Thyroid gland (tissue), 4 donors: ENCODE results near the gene FAM240A. TPM values are rescaled to one million over a fixed set of nuclear protein-coding genes. Genes with fewer than 3 reads are reported as not detected.

Experiments
- DNase-seq, 2 donors: peaks; one replicate each; pipeline ENCODE4 v3.0.0-alpha.2; 2019
- H3K27ac ChIP-seq, 3 donors: fragments of 200-600 bp; sonication (generic); 1 replicate in 2 of 3; 2 replicates in 1 of 3; pipeline ENCODE4 v1.5.1; 2016 to 2019; ENCODE audit warnings: mild to moderate bottlenecking in 1 of 3, moderate library complexity in 1 of 3
- H3K27me3 ChIP-seq: fragments of 200-600 bp; sonication (generic); one replicate; pipeline ENCODE4 v1.5.1; 2019
- H3K36me3 ChIP-seq, 2 donors: fragments of 200-600 bp; sonication (generic); one replicate each; pipeline ENCODE4 v1.5.1; 2016 to 2019
- H3K4me1 ChIP-seq, 2 donors: fragments of 200-600 bp; sonication (generic); one replicate each; pipeline ENCODE4 v1.5.1; 2017 to 2019
- H3K4me3 ChIP-seq, 3 donors: fragments of 200-600 bp; sonication (generic); replicated peaks in 1 of 3; 1 replicate in 2 of 3; 2 replicates in 1 of 3; pipeline ENCODE4 v1.5.1; 2016; ENCODE audit warnings: mild to moderate bottlenecking in 1 of 3
- H3K9me3 ChIP-seq: fragments of 200-600 bp; sonication (generic); one replicate; pipeline ENCODE4 v1.5.1; 2017
- CTCF ChIP-seq, 6 experiments: fragments of 200-600 bp in 3 of 6; fragments of 450-650 bp in 3 of 6; sonication (generic) in 3 of 6; IDR thresholded peaks; one replicate each; pipeline ENCODE4 v1.5.1; 2016 to 2019; ENCODE audit warnings: antibody characterized with exemption in 6 of 6, mild to moderate bottlenecking in 2 of 6, inconsistent platforms in 1 of 6, moderate library complexity in 1 of 6
- POLR2A ChIP-seq, 2 donors: fragments of 450-650 bp; IDR thresholded peaks; one replicate each; pipeline ENCODE4 v1.6.1; 2017; ENCODE audit warnings: antibody characterized with exemption in 2 of 2, mild to moderate bottlenecking in 2 of 2, moderate library complexity in 1 of 2
- WGBS, 2 donors: methylation state at CpG; one replicate each; pipeline ENCODE4 v1.1.5; 2017; 5-methylcytosine and 5-hydroxymethylcytosine counted together
- intact Hi-C: fragments of 100-400 bp; cut with DNase I; formaldehyde crosslinking; loops from one replicate; pipeline ENCODE4 v1.15.1; 2023
- total RNA-seq, 4 donors: library from RNA; depleted of rRNA; stranded (reverse); fragments of >200 nt; gene quantifications; one replicate each; pipeline ENCODE4 v1.2.3, GENCODE V29; 2016

FAM240A gene
- total RNA-seq, 4 donors from 2014 or later, result 0.22 to 1.1 TPM; not detected in 2

GRCh38 chr3:46629551-46630517 is 17.5 kb downstream of the FAM240A start:
- TF ChIP-seq CTCF (IDR thresholded peaks at IDR 0.05) (peak; percentile 96 to 100 (median 99)), POLR2A (IDR thresholded peaks at IDR 0.05) (peak in 1 of 2 donors; percentile 61)
- intact Hi-C loops, result loop anchor here (2.0 to 10.0 kb wide), 2 partner anchors 55 to 141 kb away; a partner anchor contains a TSS
- 8 to 13% methylated on average over 26 to 32 of the region's 36 CpGs for WGBS, 2 donors
- Histone ChIP-seq H3K27ac (peak overlapping the region; percentile 50 to 87 (median 53)), H3K9me3 (no peaks in the 10 kb centered on the region), H3K4me1 (peaks cover 16% of the 10 kb centered on the region in 2 donors), H3K27me3 (no peaks in the 10 kb centered on the region), H3K36me3 (no peaks in the 10 kb centered on the region), H3K4me3 (no peak overlapping the region)
- peak; percentile 86 to 89 for DNase-seq

GRCh38 chr3:46632792-46633191 is 20.5 kb downstream of the FAM240A start:
- WGBS, 2 donors, result 59 to 68% methylated on average over 1 of the region's 1 CpG
- Histone ChIP-seq H3K27ac (no peak overlapping the region), H3K4me3 (no peak overlapping the region), H3K4me1 (peaks cover 16% of the 10 kb centered on the region in 2 donors), H3K9me3 (no peaks in the 10 kb centered on the region), H3K27me3 (no peaks in the 10 kb centered on the region), H3K36me3 (no peaks in the 10 kb centered on the region)
- TF ChIP-seq POLR2A (IDR thresholded peaks at IDR 0.05) (no peak), CTCF (IDR thresholded peaks at IDR 0.05) (no peak)
- intact Hi-C loops, result no loop called here
- DNase-seq, result no peak

GRCh38 chr3:46634856-46635255 is 22.5 kb downstream of the FAM240A start:
- H3K4me3 ChIP-seq, result no peak overlapping the region
- 82 to 83% methylated on average over 3 of the region's 3 CpGs for WGBS, 2 donors

GRCh38 chr3:46639221-46639620 is 26.9 kb downstream of the FAM240A start:
- H3K9me3 ChIP-seq, result no peaks in the 10 kb centered on the region

More at GRCh38 chr3:46634856-46635255, 22.5 kb downstream of the FAM240A start:
- H3K27ac ChIP-seq, result no peak overlapping the region
- H3K4me1 ChIP-seq, result peaks cover 7 to 8% of the 10 kb centered on the region in 2 donors
- no peak for TF ChIP-seq CTCF (IDR thresholded peaks at IDR 0.05)
- no peak for TF ChIP-seq POLR2A (IDR thresholded peaks at IDR 0.05)
- H3K9me3 ChIP-seq, result no peaks in the 10 kb centered on the region
- no peaks in the 10 kb centered on the region for H3K36me3 ChIP-seq
- intact Hi-C loops, result no loop called here
- no peaks in the 10 kb centered on the region for H3K27me3 ChIP-seq
- no peak for DNase-seq

More at GRCh38 chr3:46639221-46639620, 26.9 kb downstream of the FAM240A start:
- intact Hi-C loops, result no loop called here
- Histone ChIP-seq H3K27ac (no peak overlapping the region), H3K27me3 (no peaks in the 10 kb centered on the region), H3K4me1 (no peaks in the 10 kb centered on the region), H3K36me3 (no peaks in the 10 kb centered on the region), H3K4me3 (no peak overlapping the region)
- TF ChIP-seq CTCF (IDR thresholded peaks at IDR 0.05) (no peak), POLR2A (IDR thresholded peaks at IDR 0.05) (no peak)
- no peak for DNase-seq
